ENCODE data around the gene RAB3GAP2.
"Not testable (repeated sequence)": the region's sequence is repeated elsewhere in the genome, so short reads cannot be mapped to it uniquely, and the experiment has no call there.

RAB3GAP2 gene

GRCh38 chr1:220219865-220220698, 52.2 kb downstream of the RAB3GAP2 start:
- Histone ChIP-seq H3K27ac (replicated peaks) (no peak overlapping the region), H3K27me3 (ENCODE audit: insufficient read depth, poor library complexity, severe bottlenecking) (no peaks in the 10 kb centered on the region), H3K4me3 (replicated peaks; ENCODE audit: insufficient read depth, low read length) (no peak overlapping the region)
- TF ChIP-seq SPI1 (IDR thresholded peaks at IDR 0.05; ENCODE audit: borderline replicate concordance, low read depth) = no peak
- TF ChIP-seq, protein P1, sequence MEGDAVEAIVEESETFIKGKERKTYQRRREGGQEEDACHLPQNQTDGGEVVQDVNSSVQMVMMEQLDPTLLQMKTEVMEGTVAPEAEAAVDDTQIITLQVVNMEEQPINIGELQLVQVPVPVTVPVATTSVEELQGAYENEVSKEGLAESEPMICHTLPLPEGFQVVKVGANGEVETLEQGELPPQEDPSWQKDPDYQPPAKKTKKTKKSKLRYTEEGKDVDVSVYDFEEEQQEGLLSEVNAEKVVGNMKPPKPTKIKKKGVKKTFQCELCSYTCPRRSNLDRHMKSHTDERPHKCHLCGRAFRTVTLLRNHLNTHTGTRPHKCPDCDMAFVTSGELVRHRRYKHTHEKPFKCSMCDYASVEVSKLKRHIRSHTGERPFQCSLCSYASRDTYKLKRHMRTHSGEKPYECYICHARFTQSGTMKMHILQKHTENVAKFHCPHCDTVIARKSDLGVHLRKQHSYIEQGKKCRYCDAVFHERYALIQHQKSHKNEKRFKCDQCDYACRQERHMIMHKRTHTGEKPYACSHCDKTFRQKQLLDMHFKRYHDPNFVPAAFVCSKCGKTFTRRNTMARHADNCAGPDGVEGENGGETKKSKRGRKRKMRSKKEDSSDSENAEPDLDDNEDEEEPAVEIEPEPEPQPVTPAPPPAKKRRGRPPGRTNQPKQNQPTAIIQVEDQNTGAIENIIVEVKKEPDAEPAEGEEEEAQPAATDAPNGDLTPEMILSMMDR (IDR thresholded peaks at IDR 0.05; ENCODE audit: insufficient read depth, low read length) = no peak
- TF ChIP-seq GABPA (IDR thresholded peaks at IDR 0.05; ENCODE audit: low read depth) = no peak
- TF ChIP-seq REST (IDR thresholded peaks at IDR 0.05; ENCODE audit: insufficient replicate concordance, low read depth) = no peak
- TF ChIP-seq POLR2AphosphoS5 (IDR thresholded peaks at IDR 0.05; ENCODE audit: low read depth) = no peak
- DNase-seq (ENCODE audit: low read depth in 1 of 2, low spot score in 1 of 2) = no peak

DNA sequence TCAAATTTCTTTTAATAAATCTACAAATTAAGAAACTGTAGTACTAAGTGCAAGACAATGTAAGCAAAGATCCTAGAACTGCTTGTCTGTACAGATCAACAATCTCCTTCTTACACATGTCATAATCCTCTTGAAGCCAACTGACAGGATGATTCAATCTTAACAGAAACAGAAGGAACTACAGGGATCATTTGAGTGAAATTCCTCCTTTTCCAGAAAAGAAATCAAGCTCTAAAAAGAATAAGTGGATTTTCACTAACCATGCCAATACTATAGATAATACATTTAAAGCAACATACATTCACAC, 53.2 kb downstream of the RAB3GAP2 start:
- no peak for DNase-seq (ENCODE audit: low read depth in 1 of 2, low spot score in 1 of 2)
- Histone ChIP-seq H3K27me3 (ENCODE audit: insufficient read depth, poor library complexity, severe bottlenecking) (no peaks in the 10 kb centered on the region), H3K4me3 (replicated peaks; ENCODE audit: insufficient read depth, low read length) (no peak overlapping the region), H3K27ac (replicated peaks) (no peak overlapping the region)
- TF ChIP-seq POLR2AphosphoS5 (IDR thresholded peaks at IDR 0.05; ENCODE audit: low read depth) (no peak), SPI1 (IDR thresholded peaks at IDR 0.05; ENCODE audit: borderline replicate concordance, low read depth) (no peak), REST (IDR thresholded peaks at IDR 0.05; ENCODE audit: insufficient replicate concordance, low read depth) (no peak), GABPA (IDR thresholded peaks at IDR 0.05; ENCODE audit: low read depth) (no peak)
- TF ChIP-seq, protein P1 (IDR thresholded peaks at IDR 0.05; ENCODE audit: insufficient read depth, low read length) = no peak

DNA sequence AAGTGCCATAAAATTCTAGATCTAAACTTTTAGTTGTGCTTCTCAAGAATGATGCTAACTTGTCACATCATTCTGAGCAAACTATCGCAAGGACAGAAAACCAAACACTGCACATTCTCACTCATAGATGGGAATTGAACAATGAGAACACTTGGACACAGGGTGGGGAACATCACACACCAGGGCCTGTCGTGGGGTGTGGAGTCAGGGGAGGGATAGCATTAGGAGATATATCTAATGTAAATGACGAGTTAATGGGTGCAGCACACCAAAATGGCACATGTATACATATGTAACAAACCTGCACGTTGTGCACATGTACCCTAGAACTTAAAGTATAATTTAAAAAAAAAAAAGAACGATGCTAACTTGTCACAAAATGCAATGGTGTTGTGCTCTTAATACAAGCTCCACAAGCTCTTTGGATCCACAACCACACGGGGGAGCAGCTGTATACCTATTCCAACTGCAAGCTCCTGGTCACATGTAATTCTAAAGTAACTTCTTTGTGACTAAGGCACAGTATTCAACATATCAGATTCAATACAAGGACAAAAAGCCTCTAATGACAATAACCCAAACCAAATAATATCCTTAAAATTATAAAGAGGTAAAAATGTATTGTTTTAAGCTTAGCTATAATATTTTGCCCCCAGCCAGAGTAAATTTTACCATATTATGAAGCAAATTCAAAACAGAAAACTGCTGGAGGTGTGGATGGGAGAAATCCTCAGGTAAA, 53.7 kb downstream of the RAB3GAP2 start:
- not testable (repeated sequence) for H3K27ac ChIP-seq (replicated peaks)

More for the DNA sequence above, 53.7 kb downstream of the RAB3GAP2 start:
- H3K27me3 ChIP-seq (ENCODE audit: insufficient read depth, poor library complexity, severe bottlenecking); H3K4me3 ChIP-seq (replicated peaks; ENCODE audit: insufficient read depth, low read length): not testable (repeated sequence)
- TF ChIP-seq, protein P1 (IDR thresholded peaks at IDR 0.05; ENCODE audit: insufficient read depth, low read length) = peak; percentile 28
- peak; percentile 22 to 56 for DNase-seq (ENCODE audit: low read depth in 1 of 2, low spot score in 1 of 2)
